Astrocyte (in vitro differentiated cells and primary cell): Measurements from ENCODE around the gene ANKRD33B. TPM values are rescaled to one million over a fixed set of nuclear protein-coding genes. Genes with fewer than 3 reads are reported as not detected.

Experiments
- DNase-seq: peaks from one replicate; pipeline ENCODE4 v3.0.0-alpha.2; 2010; ENCODE audit warnings: low read depth
- FAIRE-seq: peaks from 2 replicates; lab custom pipeline; 2011; peaks lifted over from hg19 to GRCh38; lab: Jason Lieb, UNC
- H2AFZ ChIP-seq: 2 replicates; pipeline ENCODE4 v1.6.0; 2012; ENCODE audit warnings: low read depth, low read length, inconsistent platforms
- H3K27ac ChIP-seq: 2 replicates; pipeline ENCODE4 v1.5.1; 2011; ENCODE audit warnings: low read depth, low read length, inconsistent platforms
- H3K27me3 ChIP-seq: 2 replicates; pipeline ENCODE4 v1.6.0; 2011; ENCODE audit warnings: low read length, inconsistent platforms; ENCODE audit not compliant: insufficient read depth
- H3K36me3 ChIP-seq: 2 replicates; pipeline ENCODE4 v1.5.1; 2011; ENCODE audit warnings: low read length, inconsistent platforms; ENCODE audit not compliant: insufficient read depth
- H3K4me1 ChIP-seq: 2 replicates; pipeline ENCODE4 v1.5.1; 2011; ENCODE audit warnings: low read length, inconsistent platforms; ENCODE audit not compliant: insufficient read depth
- H3K4me2 ChIP-seq: 2 replicates; pipeline ENCODE4 v1.6.0; 2012; ENCODE audit warnings: low read length, inconsistent platforms
- H3K4me3 ChIP-seq: 2 replicates; pipeline ENCODE4 v1.5.1; 2011; ENCODE audit warnings: low read depth, mild to moderate bottlenecking, low read length, inconsistent platforms; ENCODE audit not compliant: insufficient read depth
- H3K79me2 ChIP-seq: 2 replicates; pipeline ENCODE4 v1.6.0; 2012; ENCODE audit warnings: mild to moderate bottlenecking, low read length, inconsistent platforms; ENCODE audit not compliant: insufficient read depth
- H3K9ac ChIP-seq: 2 replicates; pipeline ENCODE4 v1.6.0; 2012; ENCODE audit warnings: mild to moderate bottlenecking, low read length, inconsistent platforms
- H3K9me3 ChIP-seq: 2 replicates; pipeline ENCODE4 v1.5.1; 2012; ENCODE audit warnings: low read depth, mild to moderate bottlenecking, low read length, inconsistent platforms; ENCODE audit not compliant: insufficient read depth
- H4K20me1 ChIP-seq: 2 replicates; pipeline ENCODE4 v1.6.0; 2012; ENCODE audit warnings: low read length, inconsistent platforms; ENCODE audit not compliant: insufficient read depth
- H3K27ac Mint-ChIP-seq: one replicate; pipeline ENCODE4 v1.8.0; 2021; ENCODE audit warnings: mild to moderate bottlenecking, mixed read lengths; ENCODE audit not compliant: unreplicated experiment
- H3K27me3 Mint-ChIP-seq: one replicate; pipeline ENCODE4 v1.8.0; 2021; ENCODE audit warnings: low read depth, mixed read lengths; ENCODE audit not compliant: unreplicated experiment
- H3K36me3 Mint-ChIP-seq: one replicate; pipeline ENCODE4 v1.8.0; 2021; ENCODE audit warnings: low read depth, mixed read lengths; ENCODE audit not compliant: unreplicated experiment
- H3K4me1 Mint-ChIP-seq: one replicate; pipeline ENCODE4 v1.8.0; 2021; ENCODE audit warnings: low read depth, mixed read lengths; ENCODE audit not compliant: unreplicated experiment
- H3K4me3 Mint-ChIP-seq: one replicate; pipeline ENCODE4 v1.8.0; 2021; ENCODE audit warnings: mild to moderate bottlenecking, moderate library complexity, mixed read lengths; ENCODE audit not compliant: unreplicated experiment
- H3K9me3 Mint-ChIP-seq: one replicate; pipeline ENCODE4 v1.8.0; 2021; ENCODE audit warnings: mild to moderate bottlenecking, mixed read lengths; ENCODE audit not compliant: unreplicated experiment
- CTCF ChIP-seq: IDR thresholded peaks from 2 replicates; pipeline ENCODE4 v1.5.1; 2011; ENCODE audit warnings: low read depth, mild to moderate bottlenecking, inconsistent platforms, low read length, moderate library complexity; ENCODE audit not compliant: insufficient read depth
- EZH2 ChIP-seq: IDR thresholded peaks from 2 replicates; pipeline ENCODE4 v1.6.1; 2012; ENCODE audit warnings: mild to moderate bottlenecking, low read length, inconsistent platforms; ENCODE audit not compliant: insufficient read depth
- total RNA-seq: library from RNA; stranded (reverse); gene quantifications from 2 replicates; pipeline ENCODE4 v1.2.1, GENCODE V29; 2021

The ANKRD33B gene
- total RNA-seq, 1 donor from 2014 or later: 22.7 TPM

- Mint-ChIP-seq H3K27ac (no peak overlapping the region), H3K4me3 (no peak overlapping the region), H3K27me3 (peaks cover 6% of the 10 kb centered on the region), H3K4me1 (peaks cover 21% of the 10 kb centered on the region), H3K9me3 (no peaks in the 10 kb centered on the region), H3K36me3 (no peaks in the 10 kb centered on the region)
- DNase-seq (no peak), FAIRE-seq (no peak)
- Histone ChIP-seq H3K4me1 (peaks cover 17% of the 10 kb centered on the region), H3K4me2 (no peak overlapping the region), H3K27me3 (no peaks in the 10 kb centered on the region), H3K9me3 (no peaks in the 10 kb centered on the region), H3K4me3 (no peak overlapping the region), H3K9ac (no peak overlapping the region), H4K20me1 (no peaks in the 10 kb centered on the region), H3K36me3 (no peaks in the 10 kb centered on the region), H2AFZ (no peak overlapping the region), H3K27ac (no peak overlapping the region), H3K79me2 (no peaks in the 10 kb centered on the region)
- TF ChIP-seq CTCF: no peak
- no peak for TF ChIP-seq EZH2
Measured at GRCh38 chr5:10530601-10531320, 33.1 kb upstream of the ANKRD33B start.

GRCh38 chr5:10532421-10532820 is 31.4 kb upstream of the ANKRD33B start:
- Histone ChIP-seq H3K4me1 (peaks cover 7% of the 10 kb centered on the region), H3K4me3 (no peak overlapping the region), H3K4me2 (no peak overlapping the region), H3K9me3 (no peaks in the 10 kb centered on the region), H3K79me2 (no peaks in the 10 kb centered on the region), H3K27me3 (no peaks in the 10 kb centered on the region), H2AFZ (no peak overlapping the region), H4K20me1 (no peaks in the 10 kb centered on the region), H3K36me3 (no peaks in the 10 kb centered on the region), H3K9ac (no peak overlapping the region), H3K27ac (no peak overlapping the region)
- no peaks in the 10 kb centered on the region for H3K36me3 Mint-ChIP-seq
- peaks cover 18% of the 10 kb centered on the region for H3K4me1 Mint-ChIP-seq
- H3K27me3 Mint-ChIP-seq: peaks cover 6% of the 10 kb centered on the region
- FAIRE-seq: no peak
- DNase-seq: no peak
- no peak overlapping the region for H3K27ac Mint-ChIP-seq
- no peaks in the 10 kb centered on the region for H3K9me3 Mint-ChIP-seq
- H3K4me3 Mint-ChIP-seq: no peak overlapping the region
- TF ChIP-seq CTCF: no peak
- TF ChIP-seq EZH2: no peak

GRCh38 chr5:10533226-10533625 is 30.6 kb upstream of the ANKRD33B start:
- FAIRE-seq: no peak
- Histone ChIP-seq H3K79me2 (no peaks in the 10 kb centered on the region), H3K4me2 (no peak overlapping the region), H3K9ac (no peak overlapping the region), H3K36me3 (no peaks in the 10 kb centered on the region), H3K4me1 (peaks cover 3% of the 10 kb centered on the region), H4K20me1 (no peaks in the 10 kb centered on the region), H3K27ac (no peak overlapping the region), H3K27me3 (no peaks in the 10 kb centered on the region), H2AFZ (no peak overlapping the region), H3K9me3 (no peaks in the 10 kb centered on the region), H3K4me3 (no peak overlapping the region)
- H3K27ac Mint-ChIP-seq: no peak overlapping the region
- no peaks in the 10 kb centered on the region for H3K9me3 Mint-ChIP-seq
- no peak for DNase-seq
- peaks cover 3% of the 10 kb centered on the region for H3K36me3 Mint-ChIP-seq
- no peak overlapping the region for H3K4me3 Mint-ChIP-seq
- peaks cover 13% of the 10 kb centered on the region for H3K27me3 Mint-ChIP-seq
- TF ChIP-seq EZH2 (no peak), CTCF (no peak)
- peaks cover 15% of the 10 kb centered on the region for H3K4me1 Mint-ChIP-seq
